22Rv1 (cell line): Measurements from ENCODE around the gene ARHGEF6.

Experiments
- CTCF ChIP-seq: fragments of 450-650 bp; IDR thresholded peaks from 2 replicates; pipeline ENCODE4 v1.5.1; 2017; ENCODE audit warnings: mild to moderate bottlenecking
- ZFX ChIP-seq: fragments of 450-650 bp; IDR thresholded peaks from 2 replicates; pipeline ENCODE4 v1.6.1; 2017; ENCODE audit warnings: antibody characterized with exemption, borderline replicate concordance

GRCh38 chrX:136622568-136622967 is 158.2 kb downstream of the ARHGEF6 start:
- TF ChIP-seq CTCF (no peak), ZFX (no peak)
